DOHH2 (cell line): ENCODE measurements around the gene ADAP2.

Source experiments
- H3F3A ChIP-seq: fragments of 200-600 bp; sonication (generic), shearing (Covaris generic); 2 replicates; pipeline ENCODE4 v1.6.0; 2016; ENCODE audit warnings: antibody characterized with exemption, mild to moderate bottlenecking; ENCODE audit not compliant: control insufficient read depth, insufficient read depth
- H3K27ac ChIP-seq: fragments of 200-600 bp; sonication (generic); 2 replicates; pipeline ENCODE4 v1.5.1; 2014; ENCODE audit warnings: low read depth, mild to moderate bottlenecking, low read length, moderate library complexity
- H3K27me3 ChIP-seq: fragments of 200-600 bp; sonication (generic); 2 replicates; pipeline ENCODE4 v1.6.1; 2014; ENCODE audit warnings: mild to moderate bottlenecking, low read length, mixed read lengths; ENCODE audit not compliant: control insufficient read depth
- H3K36me3 ChIP-seq: fragments of 200-600 bp; sonication (generic); 2 replicates; pipeline ENCODE4 v1.6.1; 2014; ENCODE audit warnings: mild to moderate bottlenecking, low read length, moderate library complexity, mixed read lengths; ENCODE audit not compliant: control insufficient read depth
- H3K4me1 ChIP-seq: fragments of 200-600 bp; sonication (generic); 2 replicates; pipeline ENCODE4 v1.6.1; 2014; ENCODE audit warnings: mild to moderate bottlenecking, low read length, mixed read lengths; ENCODE audit not compliant: control insufficient read depth
- H3K4me2 ChIP-seq: fragments of 200-600 bp; sonication (generic); 2 replicates; pipeline ENCODE4 v1.6.0; 2014; ENCODE audit warnings: mild to moderate bottlenecking, low read length, moderate library complexity
- H3K4me3 ChIP-seq: fragments of 200-600 bp; sonication (generic); 2 replicates; pipeline ENCODE4 v1.5.1; 2014; ENCODE audit warnings: mild to moderate bottlenecking, low read length, mixed read lengths
- H3K79me2 ChIP-seq: fragments of 200-600 bp; sonication (generic); 2 replicates; pipeline ENCODE4 v1.6.1; 2014; ENCODE audit warnings: mild to moderate bottlenecking, low read length, mixed read lengths; ENCODE audit not compliant: control insufficient read depth
- H3K9me2 ChIP-seq: fragments of 200-600 bp; sonication (generic); replicated peaks from 2 replicates; pipeline ENCODE4 v1.6.1; 2014; ENCODE audit warnings: mild to moderate bottlenecking, low read length, mixed read lengths; ENCODE audit not compliant: control insufficient read depth
- H3K9me3 ChIP-seq: fragments of 200-600 bp; sonication (generic); 2 replicates; pipeline ENCODE4 v1.6.1; 2014; ENCODE audit warnings: antibody characterized with exemption, low read length, mixed read lengths; ENCODE audit not compliant: control insufficient read depth, insufficient read depth
- H4K20me1 ChIP-seq: fragments of 200-600 bp; sonication (generic); 2 replicates; pipeline ENCODE4 v1.6.0; 2014; ENCODE audit warnings: low read depth, mild to moderate bottlenecking, antibody characterized with exemption, low read length, moderate library complexity; ENCODE audit not compliant: control insufficient read depth, insufficient read depth
- EZH2phosphoT487 ChIP-seq: fragments of 200-600 bp; sonication (generic); IDR thresholded peaks from 2 replicates; pipeline ENCODE4 v1.6.1; 2017; ENCODE audit warnings: borderline replicate concordance, mild to moderate bottlenecking, antibody characterized with exemption, low read length, moderate library complexity, mixed read lengths
- TF ChIP-seq, protein P1 (sequence below): fragments of 200-600 bp; sonication (generic); IDR thresholded peaks from one replicate; pipeline ENCODE4 v1.5.1; 2014; ENCODE audit warnings: antibody characterized with exemption, mild to moderate bottlenecking, low read depth, low read length; ENCODE audit not compliant: poor library complexity, severe bottlenecking

Gene ADAP2, protein sequence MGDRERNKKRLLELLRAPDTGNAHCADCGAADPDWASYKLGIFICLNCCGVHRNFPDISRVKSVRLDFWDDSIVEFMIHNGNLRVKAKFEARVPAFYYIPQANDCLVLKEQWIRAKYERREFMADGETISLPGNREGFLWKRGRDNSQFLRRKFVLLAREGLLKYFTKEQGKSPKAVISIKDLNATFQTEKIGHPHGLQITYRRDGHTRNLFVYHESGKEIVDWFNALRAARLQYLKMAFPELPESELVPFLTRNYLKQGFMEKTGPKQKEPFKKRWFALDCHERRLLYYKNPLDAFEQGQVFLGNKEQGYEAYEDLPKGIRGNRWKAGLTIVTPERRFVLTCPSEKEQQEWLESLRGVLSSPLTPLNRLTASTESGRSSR

DNA sequence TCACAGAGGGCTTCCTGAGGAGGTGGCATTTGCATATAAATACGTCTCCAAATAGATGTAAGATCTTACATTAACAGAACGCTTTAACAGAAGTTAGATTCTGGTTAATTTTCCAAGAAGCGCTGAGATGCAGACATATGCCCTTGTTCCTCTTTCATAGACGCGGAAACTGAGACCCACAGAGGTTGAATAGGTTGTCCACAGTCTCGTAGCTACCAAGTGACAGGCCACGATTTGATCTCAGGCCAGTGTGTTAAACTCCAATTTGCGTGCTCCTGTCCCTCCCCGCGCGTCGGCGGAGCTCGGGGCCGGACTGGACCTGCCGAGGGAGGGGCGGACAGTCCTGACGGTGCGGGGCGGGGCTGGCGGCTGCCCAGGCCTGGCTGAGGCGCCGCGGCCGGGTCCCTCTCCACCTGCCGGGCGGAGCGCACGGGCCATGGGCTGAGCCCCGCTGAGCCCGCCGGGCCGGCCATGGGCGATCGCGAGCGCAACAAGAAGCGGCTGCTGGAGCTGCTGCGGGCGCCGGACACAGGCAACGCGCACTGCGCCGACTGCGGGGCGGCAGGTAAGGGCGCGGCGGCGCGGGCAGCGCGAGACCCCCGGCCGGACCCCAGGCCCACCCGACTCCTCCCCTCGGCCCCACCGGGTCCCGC lies at the start of gene ADAP2:
Gene ADAP2 (plus strand): TSS at position 402 of the 653 bp plus-strand sequence. CDS start 70 bp downstream, at position 472.
- peak within 1 kb of the TSS; percentile 75 for H3K4me3 ChIP-seq
- no peaks in the 10 kb centered on the region for H3K9me2 ChIP-seq
- TF ChIP-seq, protein P1, sequence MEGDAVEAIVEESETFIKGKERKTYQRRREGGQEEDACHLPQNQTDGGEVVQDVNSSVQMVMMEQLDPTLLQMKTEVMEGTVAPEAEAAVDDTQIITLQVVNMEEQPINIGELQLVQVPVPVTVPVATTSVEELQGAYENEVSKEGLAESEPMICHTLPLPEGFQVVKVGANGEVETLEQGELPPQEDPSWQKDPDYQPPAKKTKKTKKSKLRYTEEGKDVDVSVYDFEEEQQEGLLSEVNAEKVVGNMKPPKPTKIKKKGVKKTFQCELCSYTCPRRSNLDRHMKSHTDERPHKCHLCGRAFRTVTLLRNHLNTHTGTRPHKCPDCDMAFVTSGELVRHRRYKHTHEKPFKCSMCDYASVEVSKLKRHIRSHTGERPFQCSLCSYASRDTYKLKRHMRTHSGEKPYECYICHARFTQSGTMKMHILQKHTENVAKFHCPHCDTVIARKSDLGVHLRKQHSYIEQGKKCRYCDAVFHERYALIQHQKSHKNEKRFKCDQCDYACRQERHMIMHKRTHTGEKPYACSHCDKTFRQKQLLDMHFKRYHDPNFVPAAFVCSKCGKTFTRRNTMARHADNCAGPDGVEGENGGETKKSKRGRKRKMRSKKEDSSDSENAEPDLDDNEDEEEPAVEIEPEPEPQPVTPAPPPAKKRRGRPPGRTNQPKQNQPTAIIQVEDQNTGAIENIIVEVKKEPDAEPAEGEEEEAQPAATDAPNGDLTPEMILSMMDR, result no peak
- TF ChIP-seq EZH2phosphoT487, result no peak
- H3K4me2 ChIP-seq, result peak within 1 kb of the TSS; percentile 95
- H3K79me2 ChIP-seq, result no peaks in the 10 kb centered on the region
- peaks cover 27% of the 10 kb centered on the region for H3K27me3 ChIP-seq
- H3K9me3 ChIP-seq, result no peaks in the 10 kb centered on the region
- no peaks in the 10 kb centered on the region for H4K20me1 ChIP-seq
- peaks cover 27% of the 10 kb centered on the region for H3K4me1 ChIP-seq
- H3F3A ChIP-seq, result no peaks in the 10 kb centered on the region
- H3K27ac ChIP-seq, result no peak within 1 kb of the TSS
- no peaks in the 10 kb centered on the region for H3K36me3 ChIP-seq

DNA sequence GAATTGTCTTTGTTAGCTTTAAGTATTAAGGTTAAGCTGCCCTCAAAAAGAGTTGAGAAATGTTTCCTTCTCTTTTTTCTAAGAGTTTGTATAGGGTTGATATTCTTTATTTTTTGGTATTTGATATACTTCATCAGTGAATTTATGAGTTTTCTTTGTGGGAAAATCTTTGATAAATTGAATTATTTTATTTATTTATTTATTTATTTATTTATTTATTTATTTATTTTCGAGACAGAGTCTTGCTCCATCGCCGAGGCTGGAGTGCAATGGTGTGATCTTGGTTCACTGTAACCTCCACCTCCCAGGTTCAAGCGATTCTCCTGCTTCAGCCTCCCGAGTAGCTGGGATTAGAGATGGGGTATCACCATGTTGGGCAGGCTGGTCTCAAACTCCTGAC lies 35.6 kb upstream of the ADAP2 start:
- Histone ChIP-seq H3K4me3 (no peak overlapping the region), H3K4me1 (no peaks in the 10 kb centered on the region), H3K36me3 (peaks cover 60% of the 10 kb centered on the region), H3F3A (peaks cover 8% of the 10 kb centered on the region; the same call in 1 of the 2 replicates), H3K27ac (no peak overlapping the region), H3K79me2 (0 out of 2 replicates have a peak, but pooled peaks cover 5% of the 10 kb centered on the region), H4K20me1 (no peaks in the 10 kb centered on the region), H3K27me3 (no peaks in the 10 kb centered on the region), H3K9me3 (no peaks in the 10 kb centered on the region), H3K4me2 (no peak overlapping the region), H3K9me2 (no peaks in the 10 kb centered on the region)
- TF ChIP-seq, protein P1, result no peak
- no peak for TF ChIP-seq EZH2phosphoT487

DNA sequence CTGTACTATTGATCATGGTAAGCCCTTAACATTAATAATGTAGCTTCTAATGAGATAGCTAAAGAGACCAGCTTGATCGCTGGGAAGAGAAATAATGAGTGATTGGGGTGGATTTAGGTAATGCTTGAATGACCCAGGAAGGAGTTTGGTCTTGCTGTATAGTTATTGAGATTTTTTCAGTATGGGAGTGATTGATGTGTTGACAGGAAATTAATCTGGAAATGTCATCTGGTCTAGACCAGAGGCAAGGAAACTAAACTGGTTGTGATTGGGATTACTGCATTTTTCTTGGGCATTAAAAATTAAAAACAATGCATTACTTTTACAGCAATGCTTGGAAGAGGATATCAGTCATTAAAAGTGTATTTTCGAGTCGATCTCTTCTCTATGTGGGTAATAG lies 27.5 kb upstream of the ADAP2 start:
- H3K9me2 ChIP-seq, result no peaks in the 10 kb centered on the region
- H3K4me2 ChIP-seq, result no peak overlapping the region
- H3K27me3 ChIP-seq, result no peaks in the 10 kb centered on the region
- TF ChIP-seq EZH2phosphoT487, result no peak
- TF ChIP-seq, protein P1, result no peak
- H3K79me2 ChIP-seq, result no peaks in the 10 kb centered on the region; the same call in 1 of the 2 replicates
- H3K27ac ChIP-seq, result no peak overlapping the region
- H3K9me3 ChIP-seq, result no peaks in the 10 kb centered on the region
- H4K20me1 ChIP-seq, result no peaks in the 10 kb centered on the region
- H3K36me3 ChIP-seq, result peaks cover 69% of the 10 kb centered on the region
- no peak overlapping the region for H3K4me3 ChIP-seq
- no peaks in the 10 kb centered on the region for H3K4me1 ChIP-seq
- peaks cover 40% of the 10 kb centered on the region for H3F3A ChIP-seq
